HepG2 (cell line): ENCODE results near the gene BIVM. TPM values are rescaled to one million over a fixed set of nuclear protein-coding genes. Genes with fewer than 3 reads are reported as not detected.

Experiments used
- ATAC-seq: fragments of 200-7000 bp; cut with Tn5 transposase; 3 replicates; pipeline ENCODE4 v1.9.1; 2020; ENCODE audit warnings: mild to moderate bottlenecking, moderate library complexity
- BruUV-seq: library from RNA; stranded (reverse); fragments of 400-500 nt; replicated peaks from 2 replicates; lab custom pipeline; 2021; lab: Mats Ljungman, UMichigan
- CTCF ChIA-PET: fragments of 300-600 bp; formaldehyde crosslinking; extraction: SDS; loops from one replicate; lab custom pipeline; 2021; ENCODE audit warnings: low total read pairs, inconsistent platforms, low intra/inter-chr PET ratio; lab: Yijun Ruan, JAX
- POLR2A ChIA-PET: fragments of 350-600 bp; sonication (Branson Sonifier 250); formaldehyde crosslinking; loops from one replicate; lab custom pipeline; 2020; ENCODE audit warnings: antibody characterized with exemption, inconsistent platforms; lab: Yijun Ruan, JAX
- DNase-seq: peaks from one replicate; pipeline ENCODE4 v3.0.0-alpha.2; 2015; ENCODE audit warnings: low spot score
- FAIRE-seq: peaks from 3 replicates; lab custom pipeline; 2011; peaks lifted over from hg19 to GRCh38; lab: Jason Lieb, UNC
- H2AFZ ChIP-seq: one replicate; pipeline ENCODE4 v1.6.1; 2011; ENCODE audit warnings: low read length, inconsistent platforms
- H3K27ac ChIP-seq: fragments of 300-600 bp; 3 replicates; pipeline ENCODE4 v1.8.0; 2011; ENCODE audit warnings: mixed run types, mild to moderate bottlenecking, mixed read lengths, low read length, inconsistent platforms; ENCODE audit not compliant: insufficient read depth; ENCODE audit errors: extremely low read length
- H3K27me3 ChIP-seq, 2 experiments: fragments of 200-600 bp in 1 of 2; 2 replicates in 1 of 2; 3 replicates in 1 of 2; pipeline versions ENCODE4 v1.6.0 to v1.8.0; 2011; ENCODE audit warnings: low read length in 2 of 2, mild to moderate bottlenecking in 2 of 2, moderate library complexity in 2 of 2, inconsistent platforms in 1 of 2; ENCODE audit not compliant: insufficient read depth in 2 of 2, control insufficient read depth in 1 of 2
- H3K36me3 ChIP-seq, 2 experiments: fragments of 200-600 bp in 1 of 2; replicated peaks in 1 of 2; 2 replicates in 1 of 2; 3 replicates in 1 of 2; pipeline versions ENCODE4 v1.5.1 to v1.8.0; 2011; ENCODE audit warnings: low read length in 2 of 2, inconsistent platforms in 1 of 2; ENCODE audit not compliant: insufficient read depth in 2 of 2, control insufficient read depth in 1 of 2
- H3K4me1 ChIP-seq: 2 replicates; pipeline ENCODE4 v1.5.1; 2012; ENCODE audit warnings: low read length, inconsistent platforms; ENCODE audit not compliant: insufficient read depth
- H3K4me2 ChIP-seq: 2 replicates; pipeline ENCODE4 v1.6.0; 2011; ENCODE audit warnings: low read depth, low read length, inconsistent platforms
- H3K4me3 ChIP-seq, 3 experiments: fragments of 200-600 bp in 1 of 3; sonication (generic), shearing (Covaris generic) in 1 of 3; replicated peaks in 1 of 3; 2 replicates each; pipeline ENCODE4 v1.5.1; 2011 to 2016; ENCODE audit warnings: low read length in 3 of 3, inconsistent platforms in 2 of 3, low read depth in 2 of 3, mild to moderate bottlenecking in 2 of 3, control low read depth in 1 of 3, mixed read lengths in 1 of 3; ENCODE audit not compliant: insufficient read depth in 1 of 3
- H3K79me2 ChIP-seq: one replicate; pipeline ENCODE4 v1.6.1; 2011; ENCODE audit warnings: low read length, inconsistent platforms; ENCODE audit not compliant: insufficient read depth
- H3K9ac ChIP-seq: 2 replicates; pipeline ENCODE4 v1.6.0; 2011; ENCODE audit warnings: mild to moderate bottlenecking, low read depth, low read length, inconsistent platforms; ENCODE audit not compliant: insufficient read depth
- H3K9me3 ChIP-seq: 2 replicates; pipeline ENCODE4 v1.5.1; 2012; ENCODE audit warnings: mild to moderate bottlenecking, low read length
- H4K20me1 ChIP-seq: 2 replicates; pipeline ENCODE4 v1.6.0; 2011; ENCODE audit warnings: inconsistent platforms, mild to moderate bottlenecking, low read length, moderate library complexity; ENCODE audit not compliant: insufficient read depth
- ADNP ChIP-seq: sonication (generic); formaldehyde crosslinking; IDR thresholded peaks from 2 replicates; pipeline ENCODE4 v1.4.0; 2020; ENCODE audit warnings: missing genetic modification reagents
- BHLHE40 ChIP-seq: IDR thresholded peaks from 2 replicates; pipeline ENCODE4 v1.6.1; 2011; ENCODE audit warnings: low read length, improper control_type of control experiment
- FOXA3 ChIP-seq: IDR thresholded peaks from 2 replicates; pipeline ENCODE4 v1.6.1; 2016; ENCODE audit warnings: missing genetic modification reagents, missing compliant biosample characterization
- HNF4G ChIP-seq, 2 experiments: sonication (generic) in 1 of 2; formaldehyde crosslinking in 1 of 2; IDR thresholded peaks; 2 replicates each; pipeline versions ENCODE4 v1.4.0 to v1.6.1; 2011 to 2020; ENCODE audit warnings: borderline replicate concordance in 2 of 2, low read depth in 2 of 2, mild to moderate bottlenecking in 2 of 2, low read length in 1 of 2, missing genetic modification reagents in 1 of 2, moderate library complexity in 1 of 2
- NR2F6 ChIP-seq, 2 experiments: IDR thresholded peaks; 2 replicates each; pipeline ENCODE4 v1.6.1; 2016; ENCODE audit warnings: antibody characterized with exemption in 1 of 2, mild to moderate bottlenecking in 1 of 2
- REPIN1 ChIP-seq: sonication (generic); formaldehyde crosslinking; IDR thresholded peaks from 2 replicates; pipeline ENCODE4 v1.8.0; 2022; ENCODE audit warnings: missing genetic modification reagents, low read depth, mild to moderate bottlenecking, borderline replicate concordance
- RFXAP ChIP-seq: sonication (generic); formaldehyde crosslinking; IDR thresholded peaks from 2 replicates; pipeline ENCODE4 v1.4.0; 2020; ENCODE audit warnings: missing genetic modification reagents, borderline replicate concordance
- ZBTB21 ChIP-seq: sonication (generic); formaldehyde crosslinking; IDR thresholded peaks from 2 replicates; pipeline ENCODE4 v1.4.0; 2020; ENCODE audit warnings: missing genetic modification reagents
- ZNF232 ChIP-seq: sonication (generic); formaldehyde crosslinking; IDR thresholded peaks from 2 replicates; pipeline ENCODE4 v1.4.0; 2020; ENCODE audit warnings: missing genetic modification reagents, borderline replicate concordance
- ZNF44 ChIP-seq: sonication (generic); formaldehyde crosslinking; IDR thresholded peaks from 2 replicates; pipeline ENCODE4 v1.5.1; 2020; ENCODE audit warnings: mild to moderate bottlenecking, missing genetic modification reagents
- ZNF569 ChIP-seq: sonication (generic); formaldehyde crosslinking; IDR thresholded peaks from 2 replicates; pipeline ENCODE4 v1.5.0; 2020; ENCODE audit warnings: mild to moderate bottlenecking, missing genetic modification reagents, moderate library complexity, borderline replicate concordance
- ZNF572 ChIP-seq: sonication (generic); formaldehyde crosslinking; IDR thresholded peaks from 2 replicates; pipeline ENCODE4 v1.5.1; 2020; ENCODE audit warnings: mild to moderate bottlenecking, missing genetic modification reagents
- ZNF7 ChIP-seq: IDR thresholded peaks from 2 replicates; pipeline ENCODE4 v1.6.1; 2016; ENCODE audit warnings: missing biosample characterization, missing genetic modification reagents
- ZNF709 ChIP-seq: sonication (generic); formaldehyde crosslinking; IDR thresholded peaks from 2 replicates; pipeline ENCODE4 v1.5.0; 2020; ENCODE audit warnings: mild to moderate bottlenecking, missing genetic modification reagents
- WGBS: methylation state at CpG from one replicate; pipeline ENCODE4 v1.1.6; 2017; ENCODE audit warnings: low lambda C conversion rate; 5-methylcytosine and 5-hydroxymethylcytosine counted together
- in situ Hi-C: cut with HindIII; loops from 2 replicates; pipeline ENCODE4 v1.10.0; 2017; ENCODE audit warnings: low pct_unique_long_range_greater_than_20kb; ENCODE audit not compliant: extremely low pct_ligation_motif_present
- intact Hi-C: fragments of 100-400 bp; cut with micrococcal nuclease; formaldehyde crosslinking; loops from one replicate; pipeline ENCODE4 v1.10.0; 2022; ENCODE audit not compliant: unreplicated experiment
- polyA plus RNA-seq, 8 experiments: library from polyadenylated mRNA; depleted of rRNA in 3 of 8; stranded (reverse) in 7 of 8; unstranded in 1 of 8; fragments of >200 nt; fragmentation: Illumina TruSeq in 4 of 8; extraction: Trizol in 4 of 8; gene quantifications; 2 replicates each; pipeline versions ENCODE4 v1.2.1 to v1.2.3, GENCODE V29; 2011 to 2016; ENCODE audit warnings: low read depth in 4 of 8, missing spikeins in 1 of 8, mixed read lengths in 1 of 8; ENCODE audit not compliant: insufficient read depth in 1 of 8
- total RNA-seq, 5 experiments: library from RNA; depleted of rRNA; stranded (reverse); fragments of >200 nt; fragmentation: Illumina TruSeq; extraction: Trizol; gene quantifications; 2 replicates each; pipeline ENCODE4 v1.2.3, GENCODE V29; 2016; ENCODE audit warnings: low read depth in 1 of 5
- TF ChIP-seq, protein P1 (sequence below): sonication (generic); formaldehyde crosslinking; IDR thresholded peaks from 2 replicates; pipeline ENCODE4 v1.5.0; 2020; ENCODE audit warnings: mild to moderate bottlenecking, low read depth, missing genetic modification reagents, borderline replicate concordance

The BIVM gene
- total and polyA plus RNA-seq, 2 of the 13 experiments (the other 11 are each of a cell fraction or from before 2014, with no cell fraction given), result 10.4 to 15.8 TPM

DNA sequence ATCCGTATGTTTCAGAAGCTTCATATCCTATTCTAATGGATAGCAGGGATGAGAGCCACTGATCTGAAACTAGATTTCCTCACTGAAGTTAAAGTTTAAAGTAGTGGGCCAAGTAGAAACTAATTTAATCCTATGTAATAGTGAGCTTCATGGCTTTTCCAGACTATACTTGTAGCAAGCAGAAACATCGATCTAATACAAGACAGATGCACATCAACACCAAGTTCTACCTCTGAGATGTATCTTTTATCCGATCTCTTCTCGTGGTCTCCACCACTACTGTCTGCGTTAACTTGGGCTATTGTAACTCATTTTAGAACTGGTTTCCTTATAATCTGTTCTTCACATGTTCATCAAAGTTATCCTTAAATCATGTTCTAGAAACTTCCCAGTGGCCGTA is 50.0 kb downstream of the BIVM start:
- CTCF ChIA-PET, result no interaction called here
- H3K9ac ChIP-seq, result no peak overlapping the region
- DNase-seq (no peak), FAIRE-seq (no peak)
- no peak overlapping the region for H3K4me2 ChIP-seq
- no peaks in the 10 kb centered on the region for H3K9me3 ChIP-seq
- POLR2A ChIA-PET, result no interaction called here
- H3K27ac ChIP-seq, result no peak overlapping the region
- no TSS peak for BruUV-seq
- 0 out of 2 replicates have a peak, but pooled peaks cover 3% of the 10 kb centered on the region for H4K20me1 ChIP-seq
- WGBS, result 97% methylated on average over 6 of the region's 6 CpGs
- intact Hi-C loops, result no loop called here
- TF ChIP-seq NR2F6 (IDR thresholded peaks at IDR 0.05), result no peak
- no peak for TF ChIP-seq NR2F6 (CRISPR knock-in tag; IDR thresholded peaks at IDR 0.05)
- no peak for TF ChIP-seq ZNF232 (CRISPR knock-in tag)
- TF ChIP-seq, protein P1, sequence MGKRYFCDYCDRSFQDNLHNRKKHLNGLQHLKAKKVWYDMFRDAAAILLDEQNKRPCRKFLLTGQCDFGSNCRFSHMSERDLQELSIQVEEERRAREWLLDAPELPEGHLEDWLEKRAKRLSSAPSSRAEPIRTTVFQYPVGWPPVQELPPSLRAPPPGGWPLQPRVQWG, result no peak
- TF ChIP-seq ADNP, result no peak
- TF ChIP-seq ZNF7 (CRISPR knock-in tag), result no peak
- no peak for TF ChIP-seq ZNF709 (CRISPR knock-in tag)
- TF ChIP-seq, all 625 proteins: peak for 0
- no peak overlapping the region for H2AFZ ChIP-seq
- H3K4me1 ChIP-seq, result peaks cover 15% of the 10 kb centered on the region
- H3K36me3 ChIP-seq, result peaks cover 4 to 13% of the 10 kb centered on the region in 2 experiments; a peak in 4 of 5 replicates
- no peaks in the 10 kb centered on the region; a peak in 1 of 5 replicates for H3K27me3 ChIP-seq
- no peak overlapping the region for H3K4me3 ChIP-seq
- peaks cover 32% of the 10 kb centered on the region for H3K79me2 ChIP-seq
- in situ Hi-C loops, result loop anchor here (5.0 kb wide), 1 partner anchor 252 kb away; the partner anchor contains the start of gene TPP2
- ATAC-seq, result no peak

DNA sequence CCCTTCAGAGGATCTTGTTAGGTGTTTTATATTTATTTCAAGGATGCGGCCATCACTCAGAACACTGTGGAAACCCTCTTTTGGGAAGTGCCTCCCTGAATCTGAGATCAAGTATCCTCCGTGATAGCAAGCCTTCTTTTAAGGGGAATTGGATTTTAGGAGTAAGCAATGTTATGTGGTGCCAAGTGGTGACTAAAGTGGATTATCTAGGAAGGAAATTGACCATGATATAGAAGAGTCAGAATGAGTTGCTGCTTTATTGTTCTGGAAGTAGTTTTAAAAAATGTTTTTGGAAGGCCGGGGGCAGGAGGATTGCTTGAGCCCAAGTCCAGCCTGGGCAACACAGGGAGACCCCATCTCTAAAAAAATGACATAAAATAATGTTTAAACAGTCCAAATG is 53.6 kb downstream of the BIVM start:
- no TSS peak for BruUV-seq
- POLR2A ChIA-PET, result no interaction called here
- Histone ChIP-seq H3K27ac (no peak overlapping the region), H3K27me3 (no peaks in the 10 kb centered on the region), H3K4me1 (peaks cover 9% of the 10 kb centered on the region), H3K79me2 (peaks cover 18% of the 10 kb centered on the region), H3K4me3 (no peak overlapping the region), H3K9ac (no peak overlapping the region), H3K9me3 (no peaks in the 10 kb centered on the region), H4K20me1 (0 out of 2 replicates have a peak, but pooled peaks cover 3% of the 10 kb centered on the region), H2AFZ (no peak overlapping the region), H3K4me2 (no peak overlapping the region), H3K36me3 (peaks cover 14 to 36% of the 10 kb centered on the region in 2 experiments; a peak in 4 of 5 replicates)
- intact Hi-C loops, result no loop called here
- WGBS, result 99% methylated on average over 3 of the region's 3 CpGs
- ATAC-seq, result no peak
- in situ Hi-C loops, result no loop called here
- CTCF ChIA-PET, result no interaction called here
- no peak for DNase-seq
- no peak for TF ChIP-seq BHLHE40
- no peak for TF ChIP-seq ZNF569 (CRISPR knock-in tag)
- TF ChIP-seq ZBTB21 (CRISPR knock-in tag), result no peak
- no peak for TF ChIP-seq HNF4G (IDR thresholded peaks at IDR 0.05; ENCODE audit: borderline replicate concordance, low read depth, low read length)
- no peak for TF ChIP-seq HNF4G (CRISPR knock-in tag; IDR thresholded peaks at IDR 0.05; ENCODE audit: borderline replicate concordance, low read depth)
- no peak for TF ChIP-seq RFXAP (CRISPR knock-in tag)
- TF ChIP-seq FOXA3, result no peak
- no peak for TF ChIP-seq ZNF44 (CRISPR knock-in tag)
- TF ChIP-seq ZNF572, result no peak
- TF ChIP-seq REPIN1, result no peak
- no peak for FAIRE-seq
